ENCODE measurements around the gene SIK3.
"Not testable (repeated sequence)": the region's sequence is repeated elsewhere in the genome, so short reads cannot be mapped to it uniquely, and the experiment has no call there.

The SIK3 gene

GRCh38 chr11:116807601-116808261, 290.5 kb downstream of the SIK3 start:
- in situ Hi-C loops (cut with MboI; ENCODE audit: low pct_unique_long_range_greater_than_20kb, low sequenced_read_pairs, unreplicated experiment), result no loop called here
- no peak for DNase-seq (ENCODE audit: low spot score)
- TF ChIP-seq, protein P1, sequence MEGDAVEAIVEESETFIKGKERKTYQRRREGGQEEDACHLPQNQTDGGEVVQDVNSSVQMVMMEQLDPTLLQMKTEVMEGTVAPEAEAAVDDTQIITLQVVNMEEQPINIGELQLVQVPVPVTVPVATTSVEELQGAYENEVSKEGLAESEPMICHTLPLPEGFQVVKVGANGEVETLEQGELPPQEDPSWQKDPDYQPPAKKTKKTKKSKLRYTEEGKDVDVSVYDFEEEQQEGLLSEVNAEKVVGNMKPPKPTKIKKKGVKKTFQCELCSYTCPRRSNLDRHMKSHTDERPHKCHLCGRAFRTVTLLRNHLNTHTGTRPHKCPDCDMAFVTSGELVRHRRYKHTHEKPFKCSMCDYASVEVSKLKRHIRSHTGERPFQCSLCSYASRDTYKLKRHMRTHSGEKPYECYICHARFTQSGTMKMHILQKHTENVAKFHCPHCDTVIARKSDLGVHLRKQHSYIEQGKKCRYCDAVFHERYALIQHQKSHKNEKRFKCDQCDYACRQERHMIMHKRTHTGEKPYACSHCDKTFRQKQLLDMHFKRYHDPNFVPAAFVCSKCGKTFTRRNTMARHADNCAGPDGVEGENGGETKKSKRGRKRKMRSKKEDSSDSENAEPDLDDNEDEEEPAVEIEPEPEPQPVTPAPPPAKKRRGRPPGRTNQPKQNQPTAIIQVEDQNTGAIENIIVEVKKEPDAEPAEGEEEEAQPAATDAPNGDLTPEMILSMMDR (IDR thresholded peaks at IDR 0.05; ENCODE audit: extremely low read depth, insufficient read depth, missing control alignments), result no peak

DNA sequence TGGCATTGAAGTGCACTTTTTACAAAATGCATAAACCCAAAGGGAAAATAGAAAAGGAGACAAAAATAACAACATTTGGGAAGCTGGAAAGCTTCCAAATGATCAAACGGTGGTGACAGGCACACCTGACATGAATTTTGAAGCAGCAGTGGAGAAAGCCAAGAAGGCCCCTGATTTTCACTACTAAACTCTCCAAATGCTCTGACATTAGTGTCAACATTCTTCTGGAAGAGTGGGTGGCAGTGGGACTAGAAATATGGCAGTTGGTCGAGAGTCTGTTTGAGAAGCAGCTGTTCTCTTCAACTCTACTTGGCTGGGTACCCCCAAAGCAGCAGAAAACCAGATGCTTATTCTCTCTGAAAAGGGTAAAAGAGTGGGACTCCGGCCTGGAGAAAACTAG, 294.2 kb downstream of the SIK3 start:
- in situ Hi-C loops (cut with MboI; ENCODE audit: low pct_unique_long_range_greater_than_20kb, low sequenced_read_pairs, unreplicated experiment), result no loop called here
- TF ChIP-seq, protein P1 (IDR thresholded peaks at IDR 0.05; ENCODE audit: extremely low read depth, insufficient read depth, missing control alignments), result no peak
- DNase-seq (ENCODE audit: low spot score), result no peak

GRCh38 chr11:116801662-116802061, 296.6 kb downstream of the SIK3 start:
- DNase-seq (ENCODE audit: low spot score); in situ Hi-C loops (cut with MboI; ENCODE audit: low pct_unique_long_range_greater_than_20kb, low sequenced_read_pairs, unreplicated experiment): not testable (repeated sequence)

- TF ChIP-seq, protein P1 (IDR thresholded peaks at IDR 0.05; ENCODE audit: extremely low read depth, insufficient read depth, missing control alignments), result no peak
- in situ Hi-C loops (cut with MboI; ENCODE audit: low pct_unique_long_range_greater_than_20kb, low sequenced_read_pairs, unreplicated experiment), result no loop called here
- no peak for DNase-seq (ENCODE audit: low spot score)
Observed at GRCh38 chr11:116800610-116801009, 297.6 kb downstream of the SIK3 start.

DNA sequence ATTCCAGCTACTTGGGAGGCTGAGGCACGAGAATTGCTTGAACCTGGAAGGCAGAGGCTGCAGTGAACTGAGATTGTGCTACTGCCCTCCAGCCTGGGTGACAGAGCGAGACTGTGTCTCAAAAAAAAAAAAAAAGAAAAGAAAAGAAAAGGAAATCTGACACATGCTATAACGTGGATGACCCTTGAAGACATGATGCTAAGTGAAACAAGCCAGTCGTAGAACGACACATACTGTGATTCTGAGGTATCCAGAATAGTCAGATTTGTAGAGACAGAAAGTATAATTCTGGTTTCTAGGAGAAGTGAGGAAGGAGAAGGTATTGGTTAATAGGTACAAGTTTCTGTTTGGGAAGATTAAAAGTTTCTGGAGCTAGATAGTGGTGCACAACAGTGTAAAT, 299.9 kb downstream of the SIK3 start:
- TF ChIP-seq, protein P1 (IDR thresholded peaks at IDR 0.05; ENCODE audit: extremely low read depth, insufficient read depth, missing control alignments), result no peak
- in situ Hi-C loops (cut with MboI; ENCODE audit: low pct_unique_long_range_greater_than_20kb, low sequenced_read_pairs, unreplicated experiment), result loop anchor here (25.0 kb wide), 1 partner anchor 314 kb away; no protein-coding TSS in a partner anchor
- DNase-seq (ENCODE audit: low spot score), result no peak

DNA sequence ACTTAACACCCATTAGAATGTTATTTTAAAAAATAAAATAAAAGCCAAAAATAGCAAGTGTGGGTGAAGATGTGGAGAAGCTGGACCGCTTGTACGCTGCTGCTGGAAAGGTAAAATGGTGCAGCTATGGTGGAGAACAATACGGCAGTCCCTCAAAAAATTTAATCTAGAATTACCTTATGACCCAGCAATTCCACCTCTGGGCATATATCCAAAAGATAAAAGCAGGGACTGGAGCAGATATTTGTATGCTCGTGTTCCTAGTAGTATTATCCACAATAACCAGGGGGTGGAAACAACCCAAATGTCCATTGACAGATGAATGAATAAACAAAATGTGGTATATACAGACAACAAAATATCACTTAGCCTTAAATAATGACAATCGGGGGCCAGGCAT, 300.4 kb downstream of the SIK3 start:
- no peak for DNase-seq (ENCODE audit: low spot score)
- TF ChIP-seq, protein P1 (IDR thresholded peaks at IDR 0.05; ENCODE audit: extremely low read depth, insufficient read depth, missing control alignments), result no peak
- in situ Hi-C loops (cut with MboI; ENCODE audit: low pct_unique_long_range_greater_than_20kb, low sequenced_read_pairs, unreplicated experiment), result loop anchor here (25.0 kb wide), 1 partner anchor 314 kb away; no protein-coding TSS in a partner anchor

DNA sequence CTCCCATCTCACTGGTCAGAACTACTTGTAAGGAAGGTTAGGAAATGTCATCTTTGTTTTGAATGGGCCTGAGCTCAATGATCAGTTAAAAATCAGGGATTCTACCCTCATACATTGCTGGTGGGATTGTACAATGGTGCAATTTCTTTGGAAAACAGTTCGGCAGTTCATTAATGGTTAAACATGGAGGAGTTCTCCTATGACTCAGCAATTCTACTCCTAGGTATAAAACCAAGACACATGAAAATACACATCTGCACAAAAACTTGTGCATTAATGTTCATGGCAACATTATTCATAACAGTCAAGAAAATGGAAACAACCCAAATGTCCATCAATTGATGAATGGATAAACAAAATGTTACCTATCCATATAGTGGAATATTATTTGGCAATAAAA, 301.7 kb downstream of the SIK3 start:
- in situ Hi-C loops (cut with MboI; ENCODE audit: low pct_unique_long_range_greater_than_20kb, low sequenced_read_pairs, unreplicated experiment), result loop anchor here (25.0 kb wide), 1 partner anchor 316 kb away; no protein-coding TSS in a partner anchor
- no peak for DNase-seq (ENCODE audit: low spot score)
- TF ChIP-seq, protein P1 (IDR thresholded peaks at IDR 0.05; ENCODE audit: extremely low read depth, insufficient read depth, missing control alignments), result no peak

Data from GM13977 (cell line).